T-cell (primary cell): ENCODE data around the gene CSNK2B. TPM values are rescaled to one million over a fixed set of nuclear protein-coding genes. Genes with fewer than 3 reads are reported as not detected.

Experiments used
- ATAC-seq, 4 experiments: fragments of 200-7000 bp in 3 of 4; fragments of 150-1000 bp in 1 of 4; cut with Tn5 transposase; replicated peaks in 1 of 4; 1 replicate in 3 of 4; 2 replicates in 1 of 4; pipeline ENCODE4 v1.10.0; 2021; ENCODE audit warnings: moderate library complexity in 3 of 4, mild to moderate bottlenecking in 2 of 4, moderate number of reproducible peaks in 1 of 4
- CTCF ChIA-PET, 2 donors: fragments of 300-600 bp; sonication (Branson Sonifier 250); formaldehyde crosslinking; loops; one replicate each; lab custom pipeline; 2022; ENCODE audit warnings: antibody characterized with exemption in 2 of 2; lab: Charles Lee
- POLR2A ChIA-PET, 2 donors: fragments of 300-600 bp; sonication (Branson Sonifier 250); formaldehyde crosslinking; loops; one replicate each; lab custom pipeline; 2022; ENCODE audit warnings: antibody characterized with exemption in 2 of 2; lab: Charles Lee
- DNase-seq, 35 experiments: peaks; one replicate each; pipeline versions ENCODE4 v3.0.0 to v3.0.0-alpha.2; 2013 to 2023
- H3K27ac ChIP-seq: one replicate; pipeline ENCODE4 v1.5.1; 2013; ENCODE audit warnings: low read length
- H3K27me3 ChIP-seq, 2 experiments: replicated peaks in 1 of 2; 1 replicate in 1 of 2; 2 replicates in 1 of 2; pipeline versions ENCODE4 v1.6.1 to v1.7.0; 2013; ENCODE audit warnings: low read length in 1 of 2, mixed read lengths in 1 of 2; ENCODE audit not compliant: control insufficient read depth in 2 of 2, insufficient read depth in 2 of 2; ENCODE audit errors: extremely low read depth in 1 of 2
- H3K36me3 ChIP-seq, 2 donors: 1 replicate in 1 of 2; 2 replicates in 1 of 2; pipeline versions ENCODE4 v1.6.1 to v1.7.0; 2013; ENCODE audit warnings: low read length in 1 of 2; ENCODE audit not compliant: control insufficient read depth in 2 of 2, insufficient read depth in 1 of 2; ENCODE audit errors: extremely low read depth in 1 of 2
- H3K4me1 ChIP-seq, 2 experiments: 1 replicate in 1 of 2; 2 replicates in 1 of 2; pipeline versions ENCODE4 v1.6.1 to v1.7.0; 2013; ENCODE audit warnings: low read length in 2 of 2, mixed read lengths in 1 of 2; ENCODE audit not compliant: insufficient read depth in 2 of 2, control insufficient read depth in 1 of 2; ENCODE audit errors: extremely low read depth in 1 of 2
- H3K4me3 ChIP-seq, 2 donors: 1 replicate in 1 of 2; 2 replicates in 1 of 2; pipeline versions ENCODE4 v1.5.1 to v1.7.0; 2013; ENCODE audit warnings: mild to moderate bottlenecking in 2 of 2, low read length in 1 of 2, moderate library complexity in 1 of 2; ENCODE audit not compliant: control insufficient read depth in 1 of 2; ENCODE audit errors: extremely low read depth in 1 of 2
- H3K9me3 ChIP-seq: 2 replicates; pipeline ENCODE4 v1.7.0; 2013
- H3K27ac Mint-ChIP-seq, 2 donors: one replicate each; pipeline ENCODE4 v1.8.0; 2020 to 2021; ENCODE audit warnings: mild to moderate bottlenecking in 2 of 2, mixed read lengths in 2 of 2
- H3K27me3 Mint-ChIP-seq, 2 donors: one replicate each; pipeline ENCODE4 v1.8.0; 2021 to 2022; ENCODE audit warnings: mixed read lengths in 2 of 2
- H3K36me3 Mint-ChIP-seq: one replicate; pipeline ENCODE4 v1.8.0; 2021; ENCODE audit warnings: mixed read lengths
- H3K4me1 Mint-ChIP-seq, 3 donors: one replicate each; pipeline ENCODE4 v1.8.0; 2020 to 2022; ENCODE audit warnings: mixed read lengths in 3 of 3, mild to moderate bottlenecking in 1 of 3
- H3K4me3 Mint-ChIP-seq, 3 donors: one replicate each; pipeline ENCODE4 v1.8.0; 2020 to 2022; ENCODE audit warnings: mild to moderate bottlenecking in 3 of 3, mixed read lengths in 3 of 3, moderate library complexity in 3 of 3
- H3K9me3 Mint-ChIP-seq, 3 donors: one replicate each; pipeline ENCODE4 v1.8.0; 2020 to 2022; ENCODE audit warnings: mixed read lengths in 3 of 3
- WGBS: methylation state at CpG from one replicate; pipeline ENCODE4 v1.1.5; 2013; ENCODE audit warnings: missing lambda C conversion rate; ENCODE audit not compliant: insufficient coverage; 5-methylcytosine and 5-hydroxymethylcytosine counted together
- total RNA-seq, 35 experiments: library from RNA in 6 of 35; stranded (reverse) in 6 of 35; fragments of 120-200 nt in 1 of 35; gene quantifications; one replicate each; pipeline versions ENCODE4 v1.2.1 to v1.2.4 and lab custom pipeline; 2013 to 2026

Gene CSNK2B
- total RNA-seq, 5 donors from 2014 or later (not counting 1 experiment from before 2014, with no cell fraction given): 98.4 to 129 (median 126) TPM

DNA sequence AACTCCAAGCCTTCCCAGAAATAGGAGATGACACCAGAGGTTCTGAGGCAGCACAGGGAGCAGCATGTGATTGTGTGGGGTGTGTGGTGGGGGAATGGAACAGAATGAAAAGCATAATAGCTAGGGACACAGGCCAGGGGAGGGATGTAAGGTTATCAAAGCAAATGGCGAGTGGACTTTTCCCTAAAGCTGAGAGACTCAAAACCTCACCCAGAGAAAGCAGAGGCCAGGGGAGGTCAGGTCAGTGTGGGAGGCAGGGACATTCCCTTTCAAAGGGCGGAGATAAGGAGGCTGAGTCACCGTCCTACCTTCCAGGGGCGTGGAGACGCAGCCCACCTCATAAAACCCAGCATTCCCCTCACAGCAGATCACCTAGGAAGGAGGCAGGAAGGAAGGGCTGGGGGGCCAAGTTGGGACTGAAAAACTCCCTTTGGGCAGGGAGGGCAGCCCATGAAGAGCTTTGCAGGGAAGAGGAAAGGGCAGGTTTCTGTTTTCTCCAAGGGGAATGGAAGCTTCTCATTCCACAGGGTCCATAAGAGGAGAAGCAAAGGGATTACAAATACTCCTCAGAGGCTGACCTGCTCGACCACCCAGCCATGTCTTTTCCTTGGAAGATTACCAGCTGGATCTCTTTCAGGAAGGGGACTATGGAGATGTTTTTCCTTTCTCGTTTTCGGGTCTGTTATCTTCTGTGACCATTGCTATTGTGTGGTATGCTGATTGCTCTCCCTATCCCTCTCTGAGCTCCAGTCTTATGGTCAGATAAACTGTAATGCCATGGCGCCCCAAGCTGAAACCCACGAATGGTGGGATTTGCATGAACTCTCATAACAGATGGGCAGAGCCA is 24.6 kb downstream of the CSNK2B start:
- peaks cover 54% of the 10 kb centered on the region for H3K36me3 Mint-ChIP-seq
- H3K27me3 Mint-ChIP-seq: no peaks in the 10 kb centered on the region
- no peak overlapping the region for H3K4me3 Mint-ChIP-seq
- no peaks in the 10 kb centered on the region for H3K9me3 Mint-ChIP-seq
- no peaks in the 10 kb centered on the region for H3K27me3 ChIP-seq
- no peak for DNase-seq
- H3K4me1 Mint-ChIP-seq: no peaks in the 10 kb centered on the region
- H3K27ac ChIP-seq: no peak overlapping the region
- H3K4me3 ChIP-seq: no peak overlapping the region
- WGBS: 100% methylated on average over 1 of the region's 10 CpGs
- no peaks in the 10 kb centered on the region for H3K4me1 ChIP-seq
- peaks cover 25 to 88% of the 10 kb centered on the region in 2 donors for H3K36me3 ChIP-seq
- ChIA-PET CTCF (interaction anchor here (0.5 to 1.0 kb wide), 5 partner anchors 12 to 432 kb away, joined by 3 to 5 read pairs (median 3); no protein-coding TSS in a partner anchor), POLR2A (interaction anchor here (0.5 to 0.6 kb wide), 4 partner anchors 67 to 1184 kb away, joined by 3 to 6 read pairs (median 4); no protein-coding TSS in a partner anchor)
- H3K9me3 ChIP-seq: no peaks in the 10 kb centered on the region
- no peak for ATAC-seq
- peak overlapping the region in 1 of 2 donors; percentile 43 for H3K27ac Mint-ChIP-seq

DNA sequence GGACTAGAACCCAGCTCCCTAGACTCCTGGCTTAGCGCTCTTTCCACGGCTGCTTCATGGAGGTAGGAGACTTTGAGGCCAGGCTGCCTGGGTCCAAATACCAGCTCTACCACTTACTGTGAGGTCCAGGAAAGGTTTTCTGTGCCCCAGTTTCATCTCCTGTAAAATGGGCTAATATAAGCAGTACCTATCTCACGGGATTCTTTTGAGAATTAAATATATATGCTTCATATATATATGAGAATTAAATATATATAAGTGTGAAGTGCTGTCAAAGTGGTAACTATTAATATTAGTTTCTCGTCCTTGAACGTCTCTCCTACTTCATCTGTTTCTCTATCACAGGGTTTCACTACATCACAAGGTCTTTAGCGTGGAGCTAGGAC is 25.2 kb downstream of the CSNK2B start:
- H3K4me1 Mint-ChIP-seq: no peaks in the 10 kb centered on the region
- ATAC-seq (no peak), DNase-seq (no peak)
- no peaks in the 10 kb centered on the region for H3K27me3 Mint-ChIP-seq
- WGBS: 95% methylated on average over 3 of the region's 6 CpGs
- Histone ChIP-seq H3K36me3 (peaks cover 25 to 87% of the 10 kb centered on the region in 2 donors), H3K27ac (no peak overlapping the region), H3K4me1 (no peaks in the 10 kb centered on the region), H3K4me3 (no peak overlapping the region), H3K27me3 (no peaks in the 10 kb centered on the region), H3K9me3 (no peaks in the 10 kb centered on the region)
- POLR2A ChIA-PET: interaction anchor here (0.5 to 0.6 kb wide), 3 partner anchors 162 to 1185 kb away, joined by 3 to 6 read pairs (median 4); no protein-coding TSS in a partner anchor
- H3K4me3 Mint-ChIP-seq: no peak overlapping the region
- CTCF ChIA-PET: interaction anchor here (0.5 to 1.0 kb wide), 4 partner anchors 11 to 431 kb away, joined by 3 to 5 read pairs (median 3); no protein-coding TSS in a partner anchor
- peaks cover 54% of the 10 kb centered on the region for H3K36me3 Mint-ChIP-seq
- H3K27ac Mint-ChIP-seq: no peak overlapping the region
- no peaks in the 10 kb centered on the region for H3K9me3 Mint-ChIP-seq

DNA sequence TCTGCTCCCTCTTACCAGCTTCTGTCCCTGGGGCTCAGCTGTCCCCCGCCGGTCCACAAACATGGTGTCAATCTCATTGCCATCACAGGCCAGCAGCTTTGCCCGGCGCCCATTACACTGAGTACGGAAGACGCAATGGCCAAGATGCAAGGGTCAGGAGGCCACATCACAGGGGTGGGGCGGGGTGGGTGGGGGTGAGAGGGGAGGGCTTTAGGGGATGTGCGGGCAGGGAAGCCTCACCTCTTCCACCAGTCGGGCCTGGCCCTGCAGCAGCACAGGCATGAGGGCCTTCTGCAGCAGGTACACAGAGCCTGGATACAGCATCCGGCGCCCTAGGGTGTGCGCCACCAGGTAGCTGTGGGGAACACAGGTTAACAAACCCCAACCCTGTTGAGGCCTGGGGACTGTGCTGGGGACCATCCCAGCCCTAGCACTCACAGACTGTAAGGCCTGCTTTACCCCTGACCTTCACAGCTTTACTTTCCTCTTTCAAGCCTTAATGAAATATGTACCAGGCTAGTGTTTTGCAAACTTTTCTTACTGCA is 25.8 kb downstream of the CSNK2B start:
- Mint-ChIP-seq H3K36me3 (peaks cover 48% of the 10 kb centered on the region), H3K9me3 (no peaks in the 10 kb centered on the region), H3K27ac (no peak overlapping the region), H3K27me3 (no peaks in the 10 kb centered on the region), H3K4me3 (no peak overlapping the region), H3K4me1 (no peaks in the 10 kb centered on the region)
- Histone ChIP-seq H3K36me3 (peaks cover 27 to 87% of the 10 kb centered on the region in 2 donors), H3K9me3 (no peaks in the 10 kb centered on the region), H3K27me3 (no peaks in the 10 kb centered on the region), H3K27ac (no peak overlapping the region), H3K4me3 (no peak overlapping the region), H3K4me1 (no peaks in the 10 kb centered on the region)
- DNase-seq: no peak
- ATAC-seq: no peak
- CTCF ChIA-PET: no interaction called here
- 100% methylated on average over 7 of the region's 12 CpGs for WGBS
- POLR2A ChIA-PET: no interaction called here

DNA sequence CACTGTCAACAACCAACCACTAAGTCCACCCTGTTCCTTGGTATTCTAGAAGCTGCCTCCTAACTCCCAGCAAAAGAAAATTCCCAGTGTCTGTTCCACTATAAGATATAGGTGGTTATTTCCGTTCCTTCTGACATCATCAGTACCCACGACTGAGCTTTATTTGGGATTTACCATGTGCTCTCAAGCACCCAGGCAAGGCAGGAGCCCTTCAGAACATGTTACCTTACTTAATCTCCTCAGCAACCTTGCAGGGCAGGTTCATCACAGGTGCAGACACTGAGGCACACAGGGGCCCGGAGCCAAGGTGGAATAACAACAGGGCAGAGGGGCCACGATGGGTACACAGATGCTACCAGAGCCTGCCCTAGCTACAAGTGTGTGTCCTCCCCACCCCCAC is 26.5 kb downstream of the CSNK2B start:
- DNase-seq: no peak
- peak overlapping the region in 1 of 2 donors; percentile 64 for H3K27ac Mint-ChIP-seq
- Histone ChIP-seq H3K27me3 (no peaks in the 10 kb centered on the region), H3K27ac (no peak overlapping the region), H3K4me3 (no peak overlapping the region), H3K36me3 (peaks cover 26 to 85% of the 10 kb centered on the region in 2 donors), H3K9me3 (no peaks in the 10 kb centered on the region), H3K4me1 (no peaks in the 10 kb centered on the region)
- H3K4me3 Mint-ChIP-seq: no peak overlapping the region
- no peaks in the 10 kb centered on the region for H3K27me3 Mint-ChIP-seq
- ChIA-PET POLR2A (no interaction called here), CTCF (no interaction called here)
- H3K9me3 Mint-ChIP-seq: no peaks in the 10 kb centered on the region
- no peak for ATAC-seq
- peaks cover 47% of the 10 kb centered on the region for H3K36me3 Mint-ChIP-seq
- peaks cover 2 to 3% (median 2%) of the 10 kb centered on the region in 3 donors for H3K4me1 Mint-ChIP-seq
- WGBS: 100% methylated on average over 2 of the region's 4 CpGs

DNA sequence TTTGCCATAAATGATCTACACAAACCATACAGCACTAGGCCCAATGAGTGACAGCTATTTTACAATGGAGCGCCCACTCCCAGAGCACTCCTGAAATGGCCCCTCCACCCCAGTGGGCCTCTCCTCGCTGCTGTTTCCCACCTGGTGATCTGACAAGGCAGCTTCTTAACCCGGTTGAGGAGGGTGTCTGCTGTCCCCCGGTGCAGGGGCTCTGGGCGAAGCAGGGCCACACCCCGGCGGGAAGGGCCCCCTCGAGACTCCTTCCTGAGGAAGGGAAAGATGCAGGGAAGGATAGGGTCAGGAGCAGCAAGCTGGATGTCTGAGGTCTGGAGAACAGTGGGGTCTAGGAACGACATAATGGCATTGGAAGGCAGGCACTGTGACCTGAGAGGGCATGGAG is 27.0 kb downstream of the CSNK2B start:
- 93% methylated on average over 9 of the region's 9 CpGs for WGBS
- H3K36me3 ChIP-seq: peaks cover 26 to 85% of the 10 kb centered on the region in 2 donors
- no peak overlapping the region for H3K27ac ChIP-seq
- Mint-ChIP-seq H3K4me1 (peaks cover 8% of the 10 kb centered on the region in 3 donors), H3K36me3 (peaks cover 48% of the 10 kb centered on the region), H3K4me3 (no peak overlapping the region), H3K9me3 (no peaks in the 10 kb centered on the region), H3K27me3 (no peaks in the 10 kb centered on the region), H3K27ac (peak overlapping the region in 1 of 2 donors; percentile 44)
- H3K9me3 ChIP-seq: no peaks in the 10 kb centered on the region
- H3K4me1 ChIP-seq: no peaks in the 10 kb centered on the region
- CTCF ChIA-PET: interaction anchor here in 1 of 2 donors (0.6 kb wide), 1 partner anchor 597 kb away, joined by 4 read pairs; no protein-coding TSS in a partner anchor
- ATAC-seq: no peak
- H3K27me3 ChIP-seq: no peaks in the 10 kb centered on the region
- H3K4me3 ChIP-seq: no peak overlapping the region
- DNase-seq: no peak
- POLR2A ChIA-PET: no interaction called here

DNA sequence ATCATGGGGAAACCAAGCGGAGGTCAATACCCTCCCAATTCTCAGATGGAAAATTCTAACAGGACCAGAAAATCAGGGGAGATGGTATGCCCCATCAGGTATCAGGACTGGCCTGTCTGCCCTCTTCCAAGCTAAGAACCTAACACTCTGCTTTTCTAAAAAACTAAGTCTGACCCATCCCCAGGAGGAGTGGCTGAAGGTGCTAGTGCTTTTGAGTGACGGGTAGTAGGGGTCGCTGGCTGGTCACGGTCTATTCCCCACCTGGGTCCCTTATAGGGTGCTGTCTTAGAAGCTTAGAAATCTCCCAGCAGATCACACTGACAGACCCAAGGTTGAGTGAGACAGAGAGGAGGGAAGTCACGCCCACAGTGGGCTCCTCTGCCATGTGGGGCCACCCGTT is 27.7 kb downstream of the CSNK2B start:
- no peaks in the 10 kb centered on the region for H3K27me3 ChIP-seq
- no CpG with 5 or more reads among the region's 6 CpGs for WGBS
- H3K4me1 Mint-ChIP-seq: peaks cover 10 to 12% (median 10%) of the 10 kb centered on the region in 3 donors
- no peaks in the 10 kb centered on the region for H3K27me3 Mint-ChIP-seq
- ChIA-PET CTCF (interaction anchor here in 1 of 2 donors (0.5 to 0.6 kb wide), 2 partner anchors 424 to 598 kb away, joined by 3 to 4 read pairs; no protein-coding TSS in a partner anchor), POLR2A (no interaction called here)
- peaks cover 26 to 79% of the 10 kb centered on the region in 2 donors for H3K36me3 ChIP-seq
- no peak for ATAC-seq
- no peak overlapping the region for H3K4me3 ChIP-seq
- peaks cover 48% of the 10 kb centered on the region for H3K36me3 Mint-ChIP-seq
- H3K4me3 Mint-ChIP-seq: no peak overlapping the region
- no peaks in the 10 kb centered on the region for H3K9me3 Mint-ChIP-seq
- H3K27ac ChIP-seq: no peak overlapping the region
- peak overlapping the region in 1 of 2 donors; percentile 44 for H3K27ac Mint-ChIP-seq
- no peaks in the 10 kb centered on the region for H3K4me1 ChIP-seq
- H3K9me3 ChIP-seq: no peaks in the 10 kb centered on the region
- no peak for DNase-seq
